Muscle layer of colon (tissue), 2 donors: ENCODE data around the gene DDHD1.
"Not testable (repeated sequence)": the region's sequence is repeated elsewhere in the genome, so short reads cannot be mapped to it uniquely, and the experiment has no call there.

Experiments used
- H3K27ac ChIP-seq: one replicate; pipeline ENCODE4 v1.7.0; 2013; ENCODE audit warnings: low read depth, mild to moderate bottlenecking, low read length, moderate library complexity
- H3K27me3 ChIP-seq, 2 donors: one replicate each; pipeline ENCODE4 v1.7.0; 2013; ENCODE audit warnings: low read length in 2 of 2, mild to moderate bottlenecking in 2 of 2; ENCODE audit not compliant: insufficient read depth in 2 of 2, control insufficient read depth in 1 of 2
- H3K36me3 ChIP-seq: one replicate; pipeline ENCODE4 v1.7.0; 2013; ENCODE audit warnings: mild to moderate bottlenecking, low read length; ENCODE audit not compliant: insufficient read depth
- H3K4me1 ChIP-seq: one replicate; pipeline ENCODE4 v1.7.0; 2013; ENCODE audit warnings: mild to moderate bottlenecking, low read length; ENCODE audit not compliant: insufficient read depth
- H3K4me3 ChIP-seq, 2 donors: one replicate each; pipeline ENCODE4 v1.7.0; 2013; ENCODE audit warnings: low read length in 2 of 2, low read depth in 1 of 2, mild to moderate bottlenecking in 1 of 2, moderate library complexity in 1 of 2
- H3K9ac ChIP-seq: one replicate; pipeline ENCODE4 v1.7.0; 2013; ENCODE audit warnings: low read length
- H3K9me3 ChIP-seq: one replicate; pipeline ENCODE4 v1.7.0; 2013; ENCODE audit warnings: mild to moderate bottlenecking, low read length
- donor health status: abdominal sarcoma.
- donor health status: Adenocarcinoma of cecum.

Gene DDHD1

GRCh38 chr14:53152887-53153701 is at the start of gene DDHD1:
Gene DDHD1, minus strand, starts transcription at chr14:53153323. Its CDS starts 225 bp downstream, at chr14:53153098.
- Histone ChIP-seq H3K27me3 (no peaks in the 10 kb centered on the region), H3K27ac (peak within 1 kb of the TSS; percentile 86), H3K4me1 (peaks cover 4% of the 10 kb centered on the region), H3K4me3 (peak within 1 kb of the TSS; percentile 75 to 83), H3K9me3 (no peaks in the 10 kb centered on the region), H3K36me3 (no peaks in the 10 kb centered on the region), H3K9ac (peak within 1 kb of the TSS; percentile 60)

DNA sequence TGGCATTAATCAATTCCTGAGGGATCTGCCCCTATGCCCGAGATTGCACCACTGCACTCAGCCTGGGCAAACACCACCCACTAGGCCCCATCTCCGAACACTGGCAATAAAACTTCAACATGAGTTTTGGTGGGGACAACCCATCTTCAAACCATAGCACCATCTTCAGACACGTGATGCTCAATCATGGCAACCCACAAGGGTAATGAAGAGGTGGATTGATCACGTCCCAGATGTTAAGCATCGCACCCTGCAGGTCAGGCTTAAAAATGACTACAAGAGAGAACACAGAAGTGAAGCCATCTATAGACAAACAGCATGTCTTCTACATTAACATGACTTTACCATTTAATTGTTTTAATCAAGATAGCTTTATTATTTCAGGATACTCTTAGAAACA is 42.8 kb upstream of the DDHD1 start:
- Histone ChIP-seq H3K27me3 (no peaks in the 10 kb centered on the region), H3K27ac (no peak overlapping the region), H3K4me1 (no peaks in the 10 kb centered on the region), H3K9ac (no peak overlapping the region), H3K9me3 (no peaks in the 10 kb centered on the region), H3K36me3 (no peaks in the 10 kb centered on the region), H3K4me3 (no peak overlapping the region)

DNA sequence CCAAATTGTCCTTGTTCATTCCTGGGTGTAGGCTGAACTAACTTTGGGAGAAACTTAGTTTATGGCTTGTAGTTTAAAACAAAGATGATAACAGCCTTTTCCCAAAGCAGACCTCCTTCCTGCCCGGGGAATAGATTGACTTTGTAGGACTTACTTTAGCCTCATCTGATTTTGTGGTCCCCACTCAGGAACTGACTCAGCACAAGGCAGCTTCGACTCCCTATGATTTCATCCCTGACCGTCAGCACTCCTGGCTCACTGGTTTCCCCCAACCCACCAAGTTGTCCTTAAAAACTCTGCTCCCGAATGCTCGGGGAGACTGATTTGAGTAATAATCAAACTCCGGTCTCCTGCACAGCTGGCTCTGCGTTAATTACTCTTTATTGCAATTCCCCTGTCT is 40.1 kb upstream of the DDHD1 start:
- Histone ChIP-seq H3K9me3 (no peaks in the 10 kb centered on the region), H3K4me1 (no peaks in the 10 kb centered on the region), H3K9ac (no peak overlapping the region), H3K27me3 (no peaks in the 10 kb centered on the region), H3K27ac (no peak overlapping the region), H3K36me3 (no peaks in the 10 kb centered on the region), H3K4me3 (no peak overlapping the region)

GRCh38 chr14:53192052-53192760 is 39.1 kb upstream of the DDHD1 start:
- H3K9ac ChIP-seq = no peak overlapping the region
- H3K9me3 ChIP-seq = no peaks in the 10 kb centered on the region
- no peak overlapping the region for H3K27ac ChIP-seq
- H3K27me3 ChIP-seq = no peaks in the 10 kb centered on the region
- H3K4me3 ChIP-seq = no peak overlapping the region
- no peaks in the 10 kb centered on the region for H3K4me1 ChIP-seq
- H3K36me3 ChIP-seq = no peaks in the 10 kb centered on the region

- Histone ChIP-seq H3K4me3 (no peak overlapping the region), H3K4me1 (no peaks in the 10 kb centered on the region), H3K27ac (no peak overlapping the region), H3K27me3 (no peaks in the 10 kb centered on the region), H3K9ac (no peak overlapping the region), H3K9me3 (no peaks in the 10 kb centered on the region), H3K36me3 (no peaks in the 10 kb centered on the region)
These were observed 37.8 kb upstream of the DDHD1 start for GRCh38 chr14:53190938-53191337.

DNA sequence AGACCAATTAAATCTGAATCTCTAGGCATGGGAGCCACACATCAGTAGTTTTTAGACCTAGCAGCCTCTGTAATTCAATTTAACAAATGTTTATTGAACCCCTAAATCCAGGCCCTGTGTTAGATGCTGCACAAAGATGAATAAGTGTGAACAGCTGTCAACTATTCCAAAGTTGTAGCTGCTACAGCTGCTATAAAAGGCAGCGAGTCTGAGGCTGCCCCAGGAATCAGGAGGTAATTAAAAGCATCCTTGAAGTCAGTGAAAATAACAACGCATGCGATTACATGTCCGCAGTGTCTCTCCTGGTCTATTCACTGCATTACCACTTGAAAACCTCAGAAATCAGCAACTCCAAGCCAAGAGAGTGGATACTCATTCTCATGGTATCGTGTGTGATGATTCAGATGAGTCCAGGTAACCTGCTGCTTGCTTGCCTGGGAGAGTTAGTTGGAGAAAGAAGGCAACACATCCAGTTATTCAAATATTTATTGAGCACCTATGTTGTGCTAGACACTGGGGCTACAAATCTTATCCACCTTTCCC is 34.9 kb upstream of the DDHD1 start:
- H3K27ac ChIP-seq = no peak overlapping the region
- H3K36me3 ChIP-seq = no peaks in the 10 kb centered on the region
- H3K4me3 ChIP-seq = no peak overlapping the region
- no peak overlapping the region for H3K9ac ChIP-seq
- H3K27me3 ChIP-seq = no peaks in the 10 kb centered on the region
- no peaks in the 10 kb centered on the region for H3K9me3 ChIP-seq
- no peaks in the 10 kb centered on the region for H3K4me1 ChIP-seq

GRCh38 chr14:53186532-53186931 is 33.4 kb upstream of the DDHD1 start:
- no peak overlapping the region for H3K27ac ChIP-seq

DNA sequence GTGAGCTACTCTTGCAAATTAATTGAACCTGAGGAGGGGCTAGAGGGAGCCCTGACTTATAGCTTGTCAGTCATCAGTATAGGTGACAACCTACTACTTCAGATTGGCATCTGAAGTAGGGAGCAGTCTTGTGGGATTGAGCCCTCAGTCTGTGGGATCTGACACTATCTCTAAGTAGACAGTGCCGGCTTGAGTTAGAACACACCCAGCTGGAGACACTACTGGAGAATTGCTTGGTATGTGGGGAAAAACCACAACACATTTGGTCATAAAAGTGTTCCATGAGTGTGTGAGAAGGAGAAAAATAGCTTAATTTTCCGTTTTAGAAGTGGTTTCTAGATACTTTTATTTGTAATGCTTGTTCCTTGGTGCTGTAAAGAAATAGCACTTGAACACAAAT is 30.5 kb upstream of the DDHD1 start:
- Histone ChIP-seq H3K27ac (no peak overlapping the region), H3K9ac (no peak overlapping the region), H3K4me1 (no peaks in the 10 kb centered on the region), H3K27me3 (no peaks in the 10 kb centered on the region), H3K9me3 (no peaks in the 10 kb centered on the region), H3K36me3 (no peaks in the 10 kb centered on the region), H3K4me3 (no peak overlapping the region)

More at GRCh38 chr14:53186532-53186931, 33.4 kb upstream of the DDHD1 start:
- H3K4me3 ChIP-seq = no peak overlapping the region
- H3K27me3 ChIP-seq = no peaks in the 10 kb centered on the region
- H3K36me3 ChIP-seq = no peaks in the 10 kb centered on the region
- no peaks in the 10 kb centered on the region for H3K4me1 ChIP-seq
- H3K9me3 ChIP-seq = no peaks in the 10 kb centered on the region
- H3K9ac ChIP-seq = no peak overlapping the region

GRCh38 chr14:53183056-53183455 is 29.9 kb upstream of the DDHD1 start:
- no peak overlapping the region for H3K4me3 ChIP-seq
- no peaks in the 10 kb centered on the region for H3K9me3 ChIP-seq
- no peaks in the 10 kb centered on the region for H3K4me1 ChIP-seq
- no peak overlapping the region for H3K27ac ChIP-seq
- H3K36me3 ChIP-seq = no peaks in the 10 kb centered on the region
- H3K9ac ChIP-seq = no peak overlapping the region
- H3K27me3 ChIP-seq = no peaks in the 10 kb centered on the region

- H3K9ac ChIP-seq, H3K4me3 ChIP-seq, H3K9me3 ChIP-seq, H3K27me3 ChIP-seq, H3K27ac ChIP-seq, H3K4me1 ChIP-seq, H3K36me3 ChIP-seq: not testable (repeated sequence)
These were observed 28.4 kb upstream of the DDHD1 start for GRCh38 chr14:53181463-53182081.
